ENCODE measurements around the gene TTC27. TPM values are rescaled to one million over a fixed set of nuclear protein-coding genes. Genes with fewer than 3 reads are reported as not detected.

The TTC27 gene
- total RNA-seq, 2 experiments from 2014 or later, result 17.6 to 18.1 TPM

DNA sequence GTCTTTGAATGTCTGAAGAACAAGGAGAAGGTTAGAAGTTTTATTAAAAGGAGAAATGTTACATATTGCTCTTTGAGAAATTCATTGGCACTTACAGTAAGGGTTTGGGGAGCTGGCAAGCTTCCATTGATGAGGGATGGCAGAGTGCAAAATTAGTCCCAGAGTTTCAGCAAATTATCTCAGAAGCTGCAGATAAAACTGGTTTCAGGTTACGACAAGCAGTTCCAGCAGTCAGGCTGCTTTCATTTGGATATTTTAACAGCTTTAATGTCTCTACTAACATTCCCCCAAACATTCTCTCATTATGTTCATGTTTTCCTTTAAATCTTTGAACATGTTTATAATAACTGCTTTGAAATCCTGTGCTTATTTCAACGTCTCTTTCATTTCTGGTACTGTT lies 153.1 kb downstream of the TTC27 start:
- Mint-ChIP-seq H3K4me1 (no peaks in the 10 kb centered on the region), H3K36me3 (ENCODE audit: low read depth) (peaks cover 43% of the 10 kb centered on the region)

DNA sequence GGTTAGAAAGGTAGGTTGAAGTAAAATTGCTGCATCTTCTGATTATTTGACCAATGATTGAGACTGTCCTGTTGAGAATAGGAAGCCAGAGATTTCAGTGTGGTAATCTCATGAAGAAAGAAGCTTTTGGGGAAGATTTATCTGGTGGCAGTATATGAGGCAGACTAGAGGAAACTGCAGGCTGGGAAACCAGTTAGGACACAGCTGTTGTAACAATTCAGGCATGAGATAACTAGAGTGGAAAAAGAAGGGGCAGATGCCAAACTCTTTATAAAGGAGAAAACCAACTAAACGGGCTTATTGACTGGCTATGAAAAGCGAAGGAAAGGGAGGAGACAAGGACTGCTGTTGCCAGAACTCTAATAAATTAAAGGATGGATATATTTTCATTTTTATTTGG lies 155.6 kb downstream of the TTC27 start:
- Mint-ChIP-seq H3K4me3 (no peak overlapping the region), H3K27me3 (no peaks in the 10 kb centered on the region), H3K4me1 (no peaks in the 10 kb centered on the region), H3K36me3 (ENCODE audit: low read depth) (peaks cover 41% of the 10 kb centered on the region), H3K27ac (no peak overlapping the region), H3K9me3 (peaks cover 16% of the 10 kb centered on the region)
- POLR2A ChIA-PET, result no interaction called here
- DNase-seq, result no peak
- CTCF ChIA-PET, result no interaction called here

More for the DNA sequence above, 153.1 kb downstream of the TTC27 start:
- no peaks in the 10 kb centered on the region for H3K27me3 Mint-ChIP-seq
- CTCF ChIA-PET, result no interaction called here
- no peak overlapping the region for H3K27ac Mint-ChIP-seq
- H3K9me3 Mint-ChIP-seq, result peaks cover 14% of the 10 kb centered on the region
- POLR2A ChIA-PET, result no interaction called here
- no peak overlapping the region for H3K4me3 Mint-ChIP-seq
- DNase-seq, result no peak

DNA sequence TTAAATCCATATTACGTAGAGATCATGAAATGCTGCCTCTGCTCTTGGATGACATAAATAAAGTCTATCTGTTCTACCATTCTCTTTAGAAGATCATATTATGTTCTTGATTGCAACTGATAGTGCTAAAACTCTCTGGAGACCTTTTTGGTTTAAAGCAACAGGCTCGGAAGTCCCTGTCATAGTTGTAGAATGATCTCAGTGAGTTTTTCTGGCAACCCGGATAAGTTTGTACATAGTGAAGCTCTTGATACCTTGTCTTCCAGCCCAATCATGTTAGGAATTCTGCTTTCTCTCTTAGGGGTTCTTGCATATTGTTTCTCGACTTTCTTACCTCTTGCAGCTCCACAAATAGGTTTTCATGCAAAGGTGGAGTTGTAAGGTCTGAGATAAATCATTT lies 156.1 kb downstream of the TTC27 start:
- Mint-ChIP-seq H3K27ac (no peak overlapping the region), H3K36me3 (ENCODE audit: low read depth) (peaks cover 36% of the 10 kb centered on the region), H3K27me3 (no peaks in the 10 kb centered on the region), H3K4me1 (no peaks in the 10 kb centered on the region), H3K4me3 (no peak overlapping the region), H3K9me3 (peaks cover 16% of the 10 kb centered on the region)
- ChIA-PET CTCF (no interaction called here), POLR2A (no interaction called here)
- DNase-seq, result no peak

DNA sequence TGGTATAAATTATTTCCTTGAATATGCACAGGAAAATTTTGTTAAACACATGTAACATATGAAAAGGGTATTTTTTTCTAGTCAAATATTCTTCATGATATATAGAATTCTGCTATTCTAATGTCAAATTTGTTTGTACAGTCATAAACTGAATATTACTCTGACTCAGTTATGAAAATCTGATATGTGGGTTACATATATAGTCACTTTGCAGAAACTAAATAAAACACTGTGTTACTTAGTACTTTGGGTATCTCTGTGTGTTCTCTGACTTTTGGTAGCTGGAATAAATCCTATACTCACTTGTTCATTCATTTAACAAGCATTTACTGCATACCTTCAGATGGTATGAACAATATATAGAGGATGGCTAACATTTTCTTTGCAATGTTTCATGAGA lies 159.4 kb downstream of the TTC27 start:
- H3K36me3 Mint-ChIP-seq (ENCODE audit: low read depth), result peaks cover 22% of the 10 kb centered on the region

GRCh38 chr2:32788114-32788513 lies 160.3 kb downstream of the TTC27 start:
- DNase-seq, result no peak
- Mint-ChIP-seq H3K36me3 (ENCODE audit: low read depth) (peaks cover 25% of the 10 kb centered on the region), H3K27ac (no peak overlapping the region), H3K4me1 (no peaks in the 10 kb centered on the region), H3K4me3 (no peak overlapping the region), H3K9me3 (peaks cover 2% of the 10 kb centered on the region), H3K27me3 (no peaks in the 10 kb centered on the region)
- CTCF ChIA-PET, result no interaction called here
- POLR2A ChIA-PET, result no interaction called here

More for the DNA sequence above, 159.4 kb downstream of the TTC27 start:
- ChIA-PET CTCF (no interaction called here), POLR2A (no interaction called here)
- no peak overlapping the region for H3K4me3 Mint-ChIP-seq
- H3K9me3 Mint-ChIP-seq, result peaks cover 2% of the 10 kb centered on the region
- H3K27me3 Mint-ChIP-seq, result no peaks in the 10 kb centered on the region
- H3K27ac Mint-ChIP-seq, result no peak overlapping the region
- no peaks in the 10 kb centered on the region for H3K4me1 Mint-ChIP-seq
- no peak for DNase-seq

DNA sequence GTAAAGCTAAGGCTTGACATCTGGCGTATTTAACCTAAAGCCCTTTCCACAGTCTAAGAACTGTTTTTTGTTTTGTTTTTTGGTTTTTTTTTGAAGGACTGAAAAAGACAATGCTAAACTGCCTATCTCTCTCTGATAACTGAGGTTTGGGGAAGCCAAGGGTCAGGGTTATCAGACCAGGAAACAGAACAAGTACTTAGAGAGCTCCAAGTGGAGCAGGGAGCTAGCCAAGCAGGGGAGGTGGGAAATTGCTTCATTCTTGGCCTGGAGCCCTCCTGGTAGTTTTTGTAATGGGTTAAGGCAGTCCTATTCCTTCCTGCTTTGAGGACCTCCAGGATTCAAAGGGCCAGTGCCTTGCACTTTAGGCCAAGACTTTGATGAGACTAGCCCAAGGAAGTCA lies 164.6 kb downstream of the TTC27 start:
- H3K36me3 Mint-ChIP-seq (ENCODE audit: low read depth), result peaks cover 10% of the 10 kb centered on the region
- H3K9me3 Mint-ChIP-seq, result no peaks in the 10 kb centered on the region
- CTCF ChIA-PET, result no interaction called here
- no peak for DNase-seq
- H3K4me1 Mint-ChIP-seq, result no peaks in the 10 kb centered on the region
- H3K27me3 Mint-ChIP-seq, result no peaks in the 10 kb centered on the region
- H3K4me3 Mint-ChIP-seq, result no peak overlapping the region
- no peak overlapping the region for H3K27ac Mint-ChIP-seq
- POLR2A ChIA-PET, result interaction anchor here (0.6 kb wide), 1 partner anchor 27 kb away, joined by 3 read pairs; no protein-coding TSS in a partner anchor

DNA sequence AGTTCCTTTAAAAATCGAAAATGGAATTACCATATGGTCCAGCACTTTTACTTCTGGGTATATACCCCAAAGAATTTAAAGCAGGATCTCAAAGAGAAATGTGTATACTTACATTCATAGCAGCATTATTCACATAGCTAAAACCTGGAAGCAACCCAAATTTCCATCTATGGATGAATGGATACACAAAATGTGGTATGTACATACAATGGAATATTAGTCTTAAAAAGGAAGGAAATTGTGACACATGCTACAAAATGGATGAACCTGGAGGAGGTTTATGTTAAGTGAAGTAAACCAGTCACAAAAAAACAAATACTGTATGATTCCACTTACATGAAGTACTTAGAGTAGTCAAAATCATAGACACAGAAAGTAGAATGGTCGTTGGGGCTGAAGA lies 171.0 kb downstream of the TTC27 start:
- ChIA-PET POLR2A (no interaction called here), CTCF (no interaction called here)
- DNase-seq, result no peak
- Mint-ChIP-seq H3K27me3 (no peaks in the 10 kb centered on the region), H3K9me3 (no peaks in the 10 kb centered on the region), H3K27ac (no peak overlapping the region), H3K4me3 (no peak overlapping the region), H3K36me3 (ENCODE audit: low read depth) (no peaks in the 10 kb centered on the region), H3K4me1 (no peaks in the 10 kb centered on the region)

DNA sequence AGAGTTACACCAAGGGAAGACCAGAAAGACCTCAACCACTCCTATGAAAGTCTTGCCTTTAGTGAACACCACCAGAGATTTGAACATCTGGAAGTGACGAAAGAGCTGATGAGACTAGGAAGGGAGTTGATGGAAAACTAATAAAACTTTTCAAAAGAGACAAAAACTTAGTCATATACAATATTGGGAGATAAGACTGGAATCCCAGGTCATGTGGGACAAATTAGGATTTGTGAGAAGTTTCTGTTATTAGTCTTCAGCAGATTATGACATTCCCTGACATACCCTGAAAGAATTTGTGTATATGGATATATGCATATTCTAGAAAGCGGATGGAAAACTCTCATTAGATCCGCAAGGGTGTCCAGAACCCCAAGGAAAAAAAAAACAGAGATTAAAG lies 173.9 kb downstream of the TTC27 start:
- no peak overlapping the region for H3K27ac Mint-ChIP-seq
- ChIA-PET POLR2A (no interaction called here), CTCF (no interaction called here)
- no peaks in the 10 kb centered on the region for H3K9me3 Mint-ChIP-seq
- no peak for DNase-seq
- H3K4me3 Mint-ChIP-seq, result no peak overlapping the region
- H3K27me3 Mint-ChIP-seq, result no peaks in the 10 kb centered on the region
- H3K36me3 Mint-ChIP-seq (ENCODE audit: low read depth), result no peaks in the 10 kb centered on the region
- H3K4me1 Mint-ChIP-seq, result no peaks in the 10 kb centered on the region

GRCh38 chr2:32802877-32803276 lies 175.0 kb downstream of the TTC27 start:
- H3K9me3 Mint-ChIP-seq, result no peaks in the 10 kb centered on the region
- H3K27ac Mint-ChIP-seq, result no peak overlapping the region
- POLR2A ChIA-PET, result no interaction called here
- no peak overlapping the region for H3K4me3 Mint-ChIP-seq
- H3K36me3 Mint-ChIP-seq (ENCODE audit: low read depth), result no peaks in the 10 kb centered on the region
- DNase-seq, result no peak
- CTCF ChIA-PET, result no interaction called here
- no peaks in the 10 kb centered on the region for H3K4me1 Mint-ChIP-seq
- H3K27me3 Mint-ChIP-seq, result no peaks in the 10 kb centered on the region

GRCh38 chr2:32804205-32804604 lies 176.4 kb downstream of the TTC27 start:
- DNase-seq, result no peak
- no peaks in the 10 kb centered on the region for H3K9me3 Mint-ChIP-seq
- H3K4me3 Mint-ChIP-seq, result no peak overlapping the region
- no peaks in the 10 kb centered on the region for H3K27me3 Mint-ChIP-seq
- no peaks in the 10 kb centered on the region for H3K4me1 Mint-ChIP-seq
- H3K27ac Mint-ChIP-seq, result no peak overlapping the region
- no peaks in the 10 kb centered on the region for H3K36me3 Mint-ChIP-seq (ENCODE audit: low read depth)
- CTCF ChIA-PET, result no interaction called here
- POLR2A ChIA-PET, result no interaction called here

DNA sequence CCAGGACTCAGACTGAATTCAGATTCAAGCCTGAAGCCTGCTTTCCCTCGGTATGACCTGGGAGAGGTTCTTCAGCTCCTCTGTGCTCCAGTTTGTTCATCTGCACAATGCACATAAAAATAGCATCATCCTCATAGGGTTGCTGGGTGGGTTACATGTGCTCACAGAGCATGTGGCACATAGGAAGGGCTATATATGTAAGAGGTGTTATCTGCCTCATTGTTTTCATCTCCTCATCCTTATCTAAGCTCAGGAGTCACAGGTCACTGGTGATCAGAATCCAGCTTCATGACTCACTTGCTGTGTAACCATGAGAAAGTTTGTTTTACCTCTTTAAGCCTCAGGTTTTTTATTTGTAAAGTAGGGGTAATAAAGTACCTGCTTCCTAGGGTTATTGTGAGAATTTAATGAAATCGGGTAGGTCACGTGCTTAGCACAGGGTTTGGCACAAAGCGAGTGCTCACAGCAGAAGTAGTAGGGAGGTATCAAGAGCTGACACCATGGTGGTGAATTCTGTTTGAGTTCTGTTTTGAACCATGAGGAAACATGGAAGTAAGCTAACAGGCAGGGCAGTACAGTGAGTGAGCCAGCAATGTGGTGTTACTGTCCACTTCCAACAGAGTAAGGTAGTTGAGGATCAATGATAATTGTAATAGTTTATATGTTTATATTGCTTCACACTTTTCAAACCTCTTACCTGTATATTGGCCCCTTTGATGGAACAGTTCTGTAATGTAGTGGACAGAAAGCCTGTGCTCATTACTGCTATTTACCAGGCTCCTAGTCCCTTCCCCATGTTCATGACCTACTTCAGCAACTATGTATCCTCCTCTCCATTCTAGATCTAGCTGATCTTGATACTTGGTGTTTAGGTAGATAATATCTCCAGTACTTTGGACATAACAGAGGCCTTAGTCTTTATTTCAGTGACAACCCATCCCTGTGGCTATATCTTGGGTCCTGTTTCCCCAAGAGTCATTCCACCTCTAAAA lies 177.6 kb downstream of the TTC27 start:
- POLR2A ChIA-PET, result no interaction called here
- Mint-ChIP-seq H3K4me3 (no peak overlapping the region), H3K36me3 (ENCODE audit: low read depth) (no peaks in the 10 kb centered on the region), H3K4me1 (no peaks in the 10 kb centered on the region), H3K27me3 (no peaks in the 10 kb centered on the region), H3K27ac (no peak overlapping the region), H3K9me3 (no peaks in the 10 kb centered on the region)
- CTCF ChIA-PET, result no interaction called here
- no peak for DNase-seq

DNA sequence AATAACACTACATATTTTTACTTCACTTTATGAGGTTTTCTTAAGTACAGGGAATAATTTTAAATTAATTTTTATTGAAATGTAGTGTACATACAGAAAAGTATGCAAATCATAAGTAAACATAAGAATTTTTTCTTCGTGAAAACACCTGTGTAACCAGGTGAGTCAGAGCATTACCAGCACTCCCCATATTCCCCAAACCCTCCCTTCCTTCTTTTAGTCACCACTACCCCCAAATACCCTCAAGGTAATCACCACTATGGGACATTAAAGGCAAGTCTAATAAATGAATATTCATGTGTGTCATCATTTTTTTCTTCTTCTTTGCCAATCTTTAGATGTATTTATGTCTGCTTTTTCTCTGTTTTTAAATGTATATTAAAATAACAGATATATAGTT lies 179.0 kb downstream of the TTC27 start:
- ChIA-PET CTCF (no interaction called here), POLR2A (no interaction called here)
- Mint-ChIP-seq H3K4me3 (no peak overlapping the region), H3K27ac (no peak overlapping the region), H3K4me1 (no peaks in the 10 kb centered on the region), H3K9me3 (no peaks in the 10 kb centered on the region), H3K27me3 (no peaks in the 10 kb centered on the region), H3K36me3 (ENCODE audit: low read depth) (peaks cover 5% of the 10 kb centered on the region)
- DNase-seq, result no peak

DNA sequence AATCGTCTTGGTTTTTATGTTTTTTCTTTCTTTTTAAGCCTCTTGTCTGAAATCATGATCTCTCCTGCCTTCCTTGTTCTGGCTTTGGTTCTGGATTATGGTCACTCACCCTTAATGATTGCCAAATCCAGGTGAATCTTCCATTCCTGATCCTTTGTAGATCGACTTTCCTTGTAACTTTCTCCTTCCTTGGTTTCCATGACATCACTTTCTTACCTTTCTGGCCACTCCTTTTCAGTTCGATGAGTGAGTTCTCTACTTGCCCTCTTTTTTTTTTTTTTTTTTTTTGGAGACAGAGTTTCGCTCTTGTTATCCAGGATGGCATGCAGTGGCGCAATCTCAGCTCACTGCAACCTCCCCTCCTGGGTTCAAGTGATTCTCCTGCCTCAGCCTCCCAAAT lies 179.8 kb downstream of the TTC27 start:
- peaks cover 6% of the 10 kb centered on the region for H3K36me3 Mint-ChIP-seq (ENCODE audit: low read depth)
- H3K4me3 Mint-ChIP-seq, result no peak overlapping the region
- ChIA-PET POLR2A (no interaction called here), CTCF (no interaction called here)
- H3K27ac Mint-ChIP-seq, result no peak overlapping the region
- no peak for DNase-seq
- no peaks in the 10 kb centered on the region for H3K27me3 Mint-ChIP-seq
- no peaks in the 10 kb centered on the region for H3K4me1 Mint-ChIP-seq
- no peaks in the 10 kb centered on the region for H3K9me3 Mint-ChIP-seq

DNA sequence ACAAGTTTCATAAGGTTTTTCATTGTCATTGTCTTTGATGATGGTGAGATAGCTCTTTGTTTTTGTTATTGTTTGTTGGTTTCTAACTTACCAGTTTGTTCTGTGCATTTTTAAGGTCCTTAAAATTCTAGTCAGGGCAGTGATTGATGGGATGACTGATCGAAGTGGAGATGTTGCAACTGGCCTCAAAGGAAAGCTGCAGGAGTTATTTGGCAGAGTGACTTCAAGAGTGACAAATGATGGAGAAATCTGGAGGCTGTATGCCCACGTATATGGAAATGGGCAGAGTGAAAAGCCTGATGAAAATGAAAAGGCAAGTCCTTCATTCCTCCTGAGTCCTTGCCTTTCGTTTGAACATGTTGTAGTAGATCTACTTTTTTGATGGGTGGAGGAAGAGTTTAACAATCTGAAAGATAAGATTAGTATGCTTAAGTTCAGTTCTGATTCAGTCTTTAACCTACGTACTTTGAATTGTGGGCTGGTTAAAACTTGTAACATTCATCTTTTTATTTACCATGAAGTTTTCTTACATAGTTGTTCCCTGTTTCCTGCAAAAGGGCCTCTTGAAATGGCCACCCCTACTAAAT lies 183.2 kb downstream of the TTC27 start:
- no peaks in the 10 kb centered on the region for H3K27me3 Mint-ChIP-seq
- H3K36me3 Mint-ChIP-seq (ENCODE audit: low read depth), result peaks cover 6% of the 10 kb centered on the region
- H3K4me3 Mint-ChIP-seq, result no peak overlapping the region
- no peaks in the 10 kb centered on the region for H3K9me3 Mint-ChIP-seq
- DNase-seq, result no peak
- no peaks in the 10 kb centered on the region for H3K4me1 Mint-ChIP-seq
- ChIA-PET POLR2A (no interaction called here), CTCF (interaction anchor here (0.5 kb wide), 1 partner anchor 145 kb away, joined by 4 read pairs; no protein-coding TSS in a partner anchor)
- no peak overlapping the region for H3K27ac Mint-ChIP-seq

All from activated CD4-positive, alpha-beta T cell treated with anti-CD3 and anti-CD28 coated beads, Interleukin-2, amount 10 ng/mL, durations not matched to agents 7 days and 5 days (primary cell).